GM12878 (cell line): Measurements from ENCODE around the gene TMPRSS9. TPM values are rescaled to one million over a fixed set of nuclear protein-coding genes. Genes with fewer than 3 reads are reported as not detected.

Experiments used
- ATAC-seq: fragments of 200-7000 bp; cut with Tn5 transposase; 3 replicates; pipeline ENCODE4 v1.9.1; 2020; ENCODE audit warnings: mild to moderate bottlenecking, moderate library complexity
- BruUV-seq: library from RNA; stranded (reverse); fragments of 400-500 nt; replicated peaks from 2 replicates; lab custom pipeline; 2021; lab: Mats Ljungman, UMichigan
- CTCF ChIA-PET: fragments of 300-600 bp; sonication (Branson Sonifier 250); formaldehyde crosslinking; extraction: SDS; loops from one replicate; lab custom pipeline; 2021; ENCODE audit warnings: inconsistent platforms; lab: Yijun Ruan, JAX
- POLR2A ChIA-PET: fragments of 350-600 bp; formaldehyde crosslinking; extraction: SDS; loops from one replicate; lab custom pipeline; 2021; ENCODE audit warnings: inconsistent platforms; lab: Charles Lee
- RAD21 ChIA-PET: fragments of 300-600 bp; sonication (Branson Sonifier 250); formaldehyde crosslinking; loops from one replicate; lab custom pipeline; 2023; ENCODE audit warnings: antibody characterized with exemption; ENCODE audit not compliant: unreplicated experiment; lab: Charles Lee
- SMC1A ChIA-PET: fragments of 300-600 bp; sonication (Branson Sonifier 250); formaldehyde crosslinking; loops from one replicate; lab custom pipeline; 2023; ENCODE audit not compliant: unreplicated experiment, uncharacterized antibody; lab: Charles Lee
- DNase-seq: peaks from one replicate; pipeline ENCODE4 v3.0.0-alpha.2; 2011; ENCODE audit warnings: low read depth, low spot score
- FAIRE-seq: peaks from 3 replicates; lab custom pipeline; 2011; peaks lifted over from hg19 to GRCh38; lab: Jason Lieb, UNC
- H2AFZ ChIP-seq: 2 replicates; pipeline ENCODE4 v1.6.0; 2011; ENCODE audit warnings: low read depth, low read length, control low read depth; ENCODE audit not compliant: control insufficient read depth
- H3K27ac ChIP-seq: 2 replicates; pipeline ENCODE4 v1.5.1; 2011; ENCODE audit warnings: control low read depth; ENCODE audit not compliant: control insufficient read depth, insufficient read depth
- H3K27me3 ChIP-seq, 2 experiments: replicated peaks in 1 of 2; 2 replicates each; pipeline versions ENCODE4 v1.6.0 to v1.6.1; 2011; ENCODE audit warnings: low read length in 1 of 2; ENCODE audit not compliant: control insufficient read depth in 2 of 2, insufficient read depth in 2 of 2
- H3K36me3 ChIP-seq, 2 experiments: 2 replicates each; pipeline ENCODE4 v1.5.1; 2011; ENCODE audit warnings: low read length in 1 of 2; ENCODE audit not compliant: control insufficient read depth in 2 of 2, insufficient read depth in 2 of 2
- H3K4me1 ChIP-seq: 2 replicates; pipeline ENCODE4 v1.6.1; 2011; ENCODE audit warnings: mild to moderate bottlenecking, low read length, moderate library complexity, mixed read lengths; ENCODE audit not compliant: control insufficient read depth, insufficient read depth
- H3K4me2 ChIP-seq: 2 replicates; pipeline ENCODE4 v1.6.0; 2011; ENCODE audit warnings: control low read depth; ENCODE audit not compliant: control insufficient read depth, insufficient read depth
- H3K4me3 ChIP-seq: fragments of 200-600 bp; sonication (generic); 2 replicates; pipeline ENCODE4 v1.5.1; 2016
- H3K79me2 ChIP-seq: 2 replicates; pipeline ENCODE4 v1.6.0; 2011; ENCODE audit warnings: low read length; ENCODE audit not compliant: control insufficient read depth, insufficient read depth
- H3K9ac ChIP-seq: 2 replicates; pipeline ENCODE4 v1.8.0; 2011; ENCODE audit warnings: low read length, control low read depth, mixed read lengths; ENCODE audit not compliant: control insufficient read depth, insufficient read depth
- H3K9me3 ChIP-seq: replicated peaks from 3 replicates; pipeline ENCODE4 v1.5.1; 2011; ENCODE audit warnings: mild to moderate bottlenecking, low read length; ENCODE audit not compliant: control insufficient read depth, insufficient read depth
- H4K20me1 ChIP-seq: 2 replicates; pipeline ENCODE4 v1.6.0; 2011; ENCODE audit not compliant: control insufficient read depth, insufficient read depth
- BRCA1 ChIP-seq: IDR thresholded peaks from 2 replicates; pipeline ENCODE4 v1.6.1; 2011; ENCODE audit warnings: low read depth, low read length, improper control_type of control experiment
- HDAC2 ChIP-seq: fragments of 200-600 bp; sonication (generic); IDR thresholded peaks from 2 replicates; pipeline ENCODE4 v1.6.1; 2017
- HDGF ChIP-seq: fragments of 450-650 bp; IDR thresholded peaks from 2 replicates; pipeline ENCODE4 v1.6.1; 2016; ENCODE audit warnings: antibody characterized with exemption
- NRF1 ChIP-seq: conservative IDR thresholded peaks from 2 replicates; pipeline ENCODE4 v1.6.1; 2011; ENCODE audit warnings: mild to moderate bottlenecking, low read depth, low read length, improper control_type of control experiment
- SIN3A ChIP-seq: IDR thresholded peaks from 2 replicates; pipeline ENCODE4 v1.6.1; 2012; ENCODE audit warnings: low read depth, low read length, improper control_type of control experiment
- SMAD5 ChIP-seq: IDR thresholded peaks from 2 replicates; pipeline ENCODE4 v1.6.1; 2016; ENCODE audit warnings: antibody characterized with exemption, low read depth
- YY1 ChIP-seq: IDR thresholded peaks from 2 replicates; pipeline ENCODE4 v1.6.1; 2011; ENCODE audit warnings: low read depth, mild to moderate bottlenecking, low read length
- WGBS: methylation state at CpG from one replicate; pipeline ENCODE4 v1.1.6; 2016; ENCODE audit warnings: low lambda C conversion rate; ENCODE audit not compliant: insufficient replicate concordance, insufficient coverage; ENCODE audit errors: missing lambda C conversion rate; 5-methylcytosine and 5-hydroxymethylcytosine counted together
- in situ Hi-C: fragments of 300-500 bp; cut with MboI; formaldehyde crosslinking; loops from 9 replicates; pipeline ENCODE4 v1.14.3; 2018; ENCODE audit warnings: mixed read lengths
- intact Hi-C: fragments of 100-400 bp; cut with micrococcal nuclease; formaldehyde crosslinking; loops from one replicate; pipeline ENCODE4 v1.14.2; 2022; ENCODE audit not compliant: unreplicated experiment
- polyA plus RNA-seq, 11 experiments: library from polyadenylated mRNA; depleted of rRNA in 4 of 11; unstranded in 6 of 11; stranded (reverse) in 5 of 11; fragments of >200 nt; fragmentation: Nextera tagmentation in 4 of 11; fragmentation: Illumina TruSeq in 1 of 11; extraction: Ambion mirVana in 4 of 11; extraction: Trizol in 1 of 11; gene quantifications; 1 replicate in 1 of 11; 2 replicates in 10 of 11; pipeline versions ENCODE4 v1.2.1 to v1.2.3, GENCODE V29; 2011 to 2016; ENCODE audit warnings: inconsistent platforms in 2 of 11, missing spikeins in 2 of 11, low read depth in 1 of 11
- total RNA-seq, 4 experiments: library from RNA; depleted of rRNA in 3 of 4; stranded (reverse); fragments of >200 nt in 3 of 4; fragmentation: Illumina TruSeq in 1 of 4; extraction: Trizol in 1 of 4; gene quantifications; 2 replicates each; pipeline versions ENCODE4 v1.2.1 to v1.2.3, GENCODE V29; 2013 to 2021
- TF ChIP-seq, protein P1 (sequence below): fragments of 150-350 bp; IDR thresholded peaks from 2 replicates; pipeline ENCODE4 v1.6.1; 2016; ENCODE audit warnings: low read depth, low read length

Gene TMPRSS9
- total and polyA plus RNA-seq, 10 of the 15 experiments (the other 5 are each of a cell fraction or from before 2014, with no cell fraction given): 0.24 TPM; not detected in 9

GRCh38 chr19:2424686-2425621, 64.9 kb downstream of the TMPRSS9 start:
- intact Hi-C loops: no loop called here
- Histone ChIP-seq H3K9me3 (no peaks in the 10 kb centered on the region), H3K27me3 (no peaks in the 10 kb centered on the region), H3K4me3 (no peak overlapping the region), H3K9ac (no peak overlapping the region), H3K79me2 (peaks cover 22% of the 10 kb centered on the region), H3K27ac (no peak overlapping the region), H3K36me3 (peaks cover 3 to 10% of the 10 kb centered on the region in 2 experiments; a peak in 3 of 4 replicates), H2AFZ (no peak overlapping the region), H3K4me1 (peaks cover 11% of the 10 kb centered on the region), H3K4me2 (no peak overlapping the region), H4K20me1 (no peaks in the 10 kb centered on the region; the same call in 1 of the 2 replicates)
- ChIA-PET RAD21 (interaction anchor here (0.6 kb wide), 1 partner anchor 247 kb away, joined by 3 read pairs; no protein-coding TSS in a partner anchor), CTCF (no interaction called here), SMC1A (no interaction called here), POLR2A (no interaction called here)
- DNase-seq: no peak
- WGBS: 96% methylated on average over 67 of the region's 101 CpGs
- FAIRE-seq: no peak
- no TSS peak for BruUV-seq
- in situ Hi-C loops: no loop called here
- ATAC-seq: no peak
- TF ChIP-seq HDAC2 (no peak), HDGF (no peak), SMAD5 (no peak), YY1 (no peak), NRF1 (no peak), BRCA1 (no peak), SIN3A (no peak)
- TF ChIP-seq, protein P1, sequence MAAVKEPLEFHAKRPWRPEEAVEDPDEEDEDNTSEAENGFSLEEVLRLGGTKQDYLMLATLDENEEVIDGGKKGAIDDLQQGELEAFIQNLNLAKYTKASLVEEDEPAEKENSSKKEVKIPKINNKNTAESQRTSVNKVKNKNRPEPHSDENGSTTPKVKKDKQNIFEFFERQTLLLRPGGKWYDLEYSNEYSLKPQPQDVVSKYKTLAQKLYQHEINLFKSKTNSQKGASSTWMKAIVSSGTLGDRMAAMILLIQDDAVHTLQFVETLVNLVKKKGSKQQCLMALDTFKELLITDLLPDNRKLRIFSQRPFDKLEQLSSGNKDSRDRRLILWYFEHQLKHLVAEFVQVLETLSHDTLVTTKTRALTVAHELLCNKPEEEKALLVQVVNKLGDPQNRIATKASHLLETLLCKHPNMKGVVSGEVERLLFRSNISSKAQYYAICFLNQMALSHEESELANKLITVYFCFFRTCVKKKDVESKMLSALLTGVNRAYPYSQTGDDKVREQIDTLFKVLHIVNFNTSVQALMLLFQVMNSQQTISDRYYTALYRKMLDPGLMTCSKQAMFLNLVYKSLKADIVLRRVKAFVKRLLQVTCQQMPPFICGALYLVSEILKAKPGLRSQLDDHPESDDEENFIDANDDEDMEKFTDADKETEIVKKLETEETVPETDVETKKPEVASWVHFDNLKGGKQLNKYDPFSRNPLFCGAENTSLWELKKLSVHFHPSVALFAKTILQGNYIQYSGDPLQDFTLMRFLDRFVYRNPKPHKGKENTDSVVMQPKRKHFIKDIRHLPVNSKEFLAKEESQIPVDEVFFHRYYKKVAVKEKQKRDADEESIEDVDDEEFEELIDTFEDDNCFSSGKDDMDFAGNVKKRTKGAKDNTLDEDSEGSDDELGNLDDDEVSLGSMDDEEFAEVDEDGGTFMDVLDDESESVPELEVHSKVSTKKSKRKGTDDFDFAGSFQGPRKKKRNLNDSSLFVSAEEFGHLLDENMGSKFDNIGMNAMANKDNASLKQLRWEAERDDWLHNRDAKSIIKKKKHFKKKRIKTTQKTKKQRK: no peak
